Uterus (tissue), 2 donors: ENCODE data around the gene ZNF831.

ENCODE experiments used
- POLR2A ChIP-seq, 2 donors: fragments of 450-650 bp; IDR thresholded peaks; one replicate each; pipeline ENCODE4 v1.6.1; 2016; ENCODE audit warnings: antibody characterized with exemption in 2 of 2, mild to moderate bottlenecking in 1 of 2, moderate library complexity in 1 of 2
- TF ChIP-seq, protein P1 (sequence below), 4 experiments: fragments of 200-600 bp in 2 of 4; fragments of 450-650 bp in 2 of 4; sonication (generic) in 2 of 4; IDR thresholded peaks; one replicate each; pipeline ENCODE4 v1.5.1; 2016 to 2019; ENCODE audit warnings: antibody characterized with exemption in 4 of 4, mild to moderate bottlenecking in 2 of 4, moderate library complexity in 1 of 4

DNA sequence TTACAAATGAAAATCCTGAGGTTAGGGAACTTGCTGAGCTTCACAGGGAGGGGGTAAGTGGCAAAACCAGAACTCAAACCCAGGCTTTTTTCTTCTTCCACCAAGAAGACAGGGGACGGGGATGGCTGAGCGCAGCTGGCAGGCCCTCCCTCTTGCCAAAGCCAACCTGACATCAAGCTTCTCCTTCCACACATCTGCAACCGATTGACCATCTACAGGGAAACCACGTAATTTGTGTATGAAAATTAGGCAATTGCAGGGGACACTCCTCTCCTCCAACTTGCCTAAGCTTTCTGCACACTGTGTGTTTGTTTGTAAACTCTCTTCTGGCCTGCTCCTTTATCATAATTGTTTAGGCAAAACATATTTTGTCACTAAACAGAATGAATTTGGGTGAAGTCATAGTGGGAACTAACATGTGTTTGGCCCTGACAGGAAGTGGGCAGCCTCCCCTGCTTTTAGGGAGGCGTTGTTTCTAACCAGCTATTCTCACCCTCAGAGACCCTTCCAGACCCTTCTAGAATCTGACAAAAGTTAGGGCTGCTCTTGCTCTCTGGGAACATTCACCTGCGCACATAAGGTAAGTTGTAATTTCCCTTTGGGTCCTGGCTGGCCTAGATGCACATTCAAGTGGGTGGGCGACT is 18.9 kb downstream of the ZNF831 start:
- TF ChIP-seq, protein P1, sequence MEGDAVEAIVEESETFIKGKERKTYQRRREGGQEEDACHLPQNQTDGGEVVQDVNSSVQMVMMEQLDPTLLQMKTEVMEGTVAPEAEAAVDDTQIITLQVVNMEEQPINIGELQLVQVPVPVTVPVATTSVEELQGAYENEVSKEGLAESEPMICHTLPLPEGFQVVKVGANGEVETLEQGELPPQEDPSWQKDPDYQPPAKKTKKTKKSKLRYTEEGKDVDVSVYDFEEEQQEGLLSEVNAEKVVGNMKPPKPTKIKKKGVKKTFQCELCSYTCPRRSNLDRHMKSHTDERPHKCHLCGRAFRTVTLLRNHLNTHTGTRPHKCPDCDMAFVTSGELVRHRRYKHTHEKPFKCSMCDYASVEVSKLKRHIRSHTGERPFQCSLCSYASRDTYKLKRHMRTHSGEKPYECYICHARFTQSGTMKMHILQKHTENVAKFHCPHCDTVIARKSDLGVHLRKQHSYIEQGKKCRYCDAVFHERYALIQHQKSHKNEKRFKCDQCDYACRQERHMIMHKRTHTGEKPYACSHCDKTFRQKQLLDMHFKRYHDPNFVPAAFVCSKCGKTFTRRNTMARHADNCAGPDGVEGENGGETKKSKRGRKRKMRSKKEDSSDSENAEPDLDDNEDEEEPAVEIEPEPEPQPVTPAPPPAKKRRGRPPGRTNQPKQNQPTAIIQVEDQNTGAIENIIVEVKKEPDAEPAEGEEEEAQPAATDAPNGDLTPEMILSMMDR (IDR thresholded peaks at IDR 0.05) = no peak
- no peak for TF ChIP-seq POLR2A (IDR thresholded peaks at IDR 0.05)
